K562 (cell line): ENCODE measurements around the gene TMEM127. TPM values are rescaled to one million over a fixed set of nuclear protein-coding genes. Genes with fewer than 3 reads are reported as not detected.
A peak's percentile ranks its signal among the peaks of the same experiment; 100 is the strongest.

Experiments used
- ATAC-seq: fragments of 200-7000 bp; cut with Tn5 transposase; 3 replicates; pipeline ENCODE4 v1.9.1; 2020; ENCODE audit warnings: moderate library complexity
- BruUV-seq: library from RNA; stranded (reverse); fragments of 400-500 nt; replicated peaks from 2 replicates; lab custom pipeline; 2021; lab: Mats Ljungman, UMichigan
- CTCF ChIA-PET: fragments of 300-600 bp; formaldehyde crosslinking; extraction: SDS; loops from one replicate; lab custom pipeline; 2021; ENCODE audit warnings: low intra/inter-chr PET ratio; lab: Yijun Ruan, JAX
- POLR2A ChIA-PET: fragments of 300-600, 350-650 bp; sonication (Branson Sonifier 250); formaldehyde crosslinking; extraction: SDS; loops from one replicate; lab custom pipeline; 2021; ENCODE audit warnings: antibody characterized with exemption, inconsistent platforms; lab: Yijun Ruan, JAX
- DNase-seq, 4 experiments: peaks; one replicate each; pipeline versions ENCODE4 v3.0.0 to v3.0.0-alpha.2; 2011 to 2018; ENCODE audit warnings: low spot score in 3 of 4, mixed read lengths in 3 of 4; ENCODE audit errors: extremely low read depth in 1 of 4
- FAIRE-seq: peaks from 2 replicates; lab custom pipeline; 2011; peaks lifted over from hg19 to GRCh38; lab: Jason Lieb, UNC
- H2AFZ ChIP-seq: 2 replicates; pipeline ENCODE4 v1.6.0; 2011; ENCODE audit warnings: low read depth, low read length, control low read depth, inconsistent platforms
- H3K27ac ChIP-seq: fragments of 200-600 bp; 3 replicates; pipeline ENCODE4 v1.8.0; 2011; ENCODE audit warnings: low read depth, mild to moderate bottlenecking, control low read depth, inconsistent platforms, low read length, moderate library complexity, mixed read lengths; ENCODE audit errors: extremely low read depth
- H3K27me3 ChIP-seq, 2 experiments: fragments of 300-600 bp in 1 of 2; 2 replicates in 1 of 2; 3 replicates in 1 of 2; pipeline versions ENCODE4 v1.6.0 to v1.8.0; 2011; ENCODE audit warnings: inconsistent platforms in 2 of 2, low read length in 2 of 2, mild to moderate bottlenecking in 1 of 2, mixed read lengths in 1 of 2, moderate library complexity in 1 of 2; ENCODE audit not compliant: control insufficient read depth in 2 of 2, insufficient read depth in 2 of 2
- H3K36me3 ChIP-seq: fragments of 300-600 bp; 3 replicates; pipeline ENCODE4 v1.8.0; 2011; ENCODE audit warnings: mild to moderate bottlenecking, low read length, inconsistent platforms; ENCODE audit not compliant: control insufficient read depth, insufficient read depth
- H3K4me1 ChIP-seq, 2 experiments: fragments of 200-600 bp in 1 of 2; replicated peaks in 1 of 2; 2 replicates in 1 of 2; 3 replicates in 1 of 2; pipeline versions ENCODE4 v1.5.1 to v1.8.0; 2011; ENCODE audit warnings: inconsistent platforms in 2 of 2, low read length in 2 of 2, mild to moderate bottlenecking in 1 of 2, mixed read lengths in 1 of 2, moderate library complexity in 1 of 2; ENCODE audit not compliant: control insufficient read depth in 2 of 2, insufficient read depth in 2 of 2
- H3K4me2 ChIP-seq: 2 replicates; pipeline ENCODE4 v1.6.1; 2011; ENCODE audit warnings: low read length, control low read depth, inconsistent platforms, mixed read lengths; ENCODE audit not compliant: insufficient read depth
- H3K4me3 ChIP-seq: fragments of 200-600 bp; sonication (generic), shearing (Covaris generic); 2 replicates; pipeline ENCODE4 v1.5.1; 2016; ENCODE audit warnings: control low read depth, inconsistent platforms
- H3K79me2 ChIP-seq: fragments of 200-600 bp; 3 replicates; pipeline ENCODE4 v1.8.0; 2011; ENCODE audit warnings: low read length, inconsistent platforms; ENCODE audit not compliant: control insufficient read depth, insufficient read depth
- H3K9ac ChIP-seq, 2 experiments: 2 replicates each; pipeline versions ENCODE4 v1.6.0 to v1.6.1; 2011; ENCODE audit warnings: low read depth in 2 of 2, low read length in 2 of 2, control low read depth in 1 of 2, inconsistent platforms in 1 of 2, mild to moderate bottlenecking in 1 of 2, mixed read lengths in 1 of 2; ENCODE audit not compliant: insufficient read depth in 1 of 2
- H3K9me1 ChIP-seq: one replicate; pipeline ENCODE4 v1.6.0; 2011; ENCODE audit warnings: inconsistent platforms, mild to moderate bottlenecking, low read length, moderate library complexity; ENCODE audit not compliant: control insufficient read depth, insufficient read depth
- H3K9me3 ChIP-seq: replicated peaks from 2 replicates; pipeline ENCODE4 v1.5.1; 2011; ENCODE audit warnings: low read depth, low read length, inconsistent platforms; ENCODE audit not compliant: control insufficient read depth, insufficient read depth
- H4K20me1 ChIP-seq: replicated peaks from 2 replicates; pipeline ENCODE4 v1.6.1; 2011; ENCODE audit warnings: low read length, inconsistent platforms, mixed read lengths; ENCODE audit not compliant: control insufficient read depth, insufficient read depth
- BACH1 ChIP-seq: fragments of 200-800 bp; sonication (Bioruptor generic); IDR thresholded peaks from 2 replicates; pipeline ENCODE4 v1.6.1; 2016; ENCODE audit warnings: missing genetic modification characterization, missing compliant biosample characterization
- CEBPG ChIP-seq, 3 experiments: fragments of 200-800 bp in 1 of 3; sonication (Bioruptor generic) in 1 of 3; sonication (generic) in 1 of 3; formaldehyde crosslinking in 1 of 3; IDR thresholded peaks in 2 of 3; conservative IDR thresholded peaks in 1 of 3; 2 replicates each; pipeline versions ENCODE4 v1.6.1 to v1.8.0; 2016 to 2022; ENCODE audit warnings: missing compliant biosample characterization in 2 of 3, missing genetic modification characterization in 2 of 3, mild to moderate bottlenecking in 1 of 3, missing genetic modification reagents in 1 of 3
- CREB1 ChIP-seq, 2 experiments: sonication (generic) in 1 of 2; formaldehyde crosslinking in 1 of 2; IDR thresholded peaks; 2 replicates each; pipeline versions ENCODE4 v1.6.1 to v1.8.0; 2012 to 2022; ENCODE audit warnings: inconsistent platforms in 1 of 2, mild to moderate bottlenecking in 1 of 2, missing genetic modification reagents in 1 of 2, moderate library complexity in 1 of 2
- CTCFL ChIP-seq: IDR thresholded peaks from 2 replicates; pipeline ENCODE4 v1.6.1; 2011; ENCODE audit warnings: borderline replicate concordance, low read depth, mild to moderate bottlenecking, moderate library complexity, low read length; ENCODE audit not compliant: insufficient read depth, poor library complexity, severe bottlenecking
- EWSR1 ChIP-seq: fragments of 450-650 bp; IDR thresholded peaks from 2 replicates; pipeline ENCODE4 v1.6.1; 2018; ENCODE audit warnings: borderline replicate concordance, mild to moderate bottlenecking, low read depth, moderate library complexity; ENCODE audit not compliant: partially characterized antibody
- EZH2 ChIP-seq: IDR thresholded peaks from 2 replicates; pipeline ENCODE4 v1.6.1; 2012; ENCODE audit warnings: low read depth, mild to moderate bottlenecking, inconsistent platforms, low read length, borderline replicate concordance
- MECOM ChIP-seq: fragments of 250-450 bp; sonication (Bioruptor Pico); IDR thresholded peaks from 2 replicates; pipeline ENCODE4 v1.8.0; 2022; ENCODE audit warnings: inconsistent platforms
- PRDM10 ChIP-seq: fragments of 450-650 bp; IDR thresholded peaks from 2 replicates; pipeline ENCODE4 v1.6.1; 2018; ENCODE audit not compliant: partially characterized antibody
- ZBTB7A ChIP-seq: IDR thresholded peaks from 2 replicates; pipeline ENCODE4 v1.6.1; 2011; ENCODE audit warnings: low read depth, mild to moderate bottlenecking, low read length, moderate library complexity, borderline replicate concordance; ENCODE audit not compliant: control insufficient read depth
- ZNF445 ChIP-seq: fragments of 250-450 bp; sonication (Bioruptor Pico); IDR thresholded peaks from 2 replicates; pipeline ENCODE4 v1.4.0; 2020; ENCODE audit warnings: low read depth, mild to moderate bottlenecking, moderate library complexity
- WGBS: fragments of 100-300 bp; shearing (Covaris generic); methylation state at CpG from one replicate; pipeline ENCODE4 v1.1.6; 2016; ENCODE audit warnings: low coverage, mixed read lengths; ENCODE audit not compliant: insufficient coverage; ENCODE audit errors: missing lambda C conversion rate; 5-methylcytosine and 5-hydroxymethylcytosine counted together
- in situ Hi-C: fragments of 300-500 bp; cut with MboI; formaldehyde crosslinking; loops from 4 replicates; pipeline ENCODE4 v1.15.0; 2018; ENCODE audit warnings: inconsistent platforms, mixed read lengths
- intact Hi-C: fragments of 100-400 bp; cut with micrococcal nuclease; formaldehyde crosslinking; loops from 2 replicates; pipeline ENCODE4 v1.14.2; 2022
- polyA plus RNA-seq, 8 experiments: library from polyadenylated mRNA; depleted of rRNA in 4 of 8; stranded (reverse) in 5 of 8; unstranded in 3 of 8; fragments of >200 nt; fragmentation: Nextera tagmentation in 2 of 8; fragmentation: Illumina TruSeq in 1 of 8; extraction: Ambion mirVana in 2 of 8; extraction: Trizol in 1 of 8; gene quantifications; 2 replicates each; pipeline versions ENCODE4 v1.2.1 to v1.2.3, GENCODE V29; 2011 to 2014; ENCODE audit warnings: inconsistent platforms in 1 of 8, missing spikeins in 1 of 8
- total RNA-seq, 7 experiments: library from RNA; depleted of rRNA in 6 of 7; stranded (reverse); fragments of >200 nt in 6 of 7; fragmentation: Illumina TruSeq in 2 of 7; extraction: Trizol in 2 of 7; gene quantifications; 2 replicates each; pipeline versions ENCODE4 v1.2.1 to v1.2.3, GENCODE V29; 2011 to 2021; ENCODE audit warnings: low replicate concordance in 1 of 7

TMEM127 gene
- total and polyA plus RNA-seq, 9 of the 15 experiments (the other 6 are each of a cell fraction or from before 2014, with no cell fraction given), result 1.7 to 20.0 (median 9.9) TPM

GRCh38 chr2:96265349-96265839, 403 bp downstream of the TMEM127 start (continued):
- TF ChIP-seq ZNF445 (CRISPR knock-in tag) (no peak), EWSR1 (no peak)
- TF ChIP-seq, all 486 proteins: peak for 18

- 11% methylated on average over 33 of the region's 33 CpGs for WGBS
- H3K4me1 ChIP-seq, result peaks cover 33 to 36% of the 10 kb centered on the region in 2 experiments
- CTCF ChIA-PET, result no interaction called here
- TF ChIP-seq ZBTB7A (0 out of 2 replicates have a peak, but pooled peaks have one; percentile 13), CREB1 (IDR thresholded peaks at IDR 0.05) (no peak), CREB1 (CRISPR knock-in tag; IDR thresholded peaks at IDR 0.05) (peak; percentile 11; the same call in 1 of the 2 replicates), BACH1 (tag) (no peak), EZH2 (no peak), MECOM (CRISPR knock-in tag) (no peak), PRDM10 (no peak), CEBPG (CRISPR knock-in tag; IDR thresholded peaks at IDR 0.05) (no peak; the same call in 1 of the 2 replicates), CEBPG (tag; conservative IDR thresholded peaks at IDR 0.05 in 1 of 2, IDR thresholded peaks at IDR 0.05 in 1 of 2) (no peak), CTCFL (peak; percentile 9)
These were observed 995 bp downstream of the TMEM127 start for GRCh38 chr2:96264656-96265348.

More at GRCh38 chr2:96264656-96265348, 995 bp downstream of the TMEM127 start:
- H2AFZ ChIP-seq, result peak overlapping the region; percentile 36; the same call in 1 of the 2 replicates
- peak overlapping the region; percentile 78; the same call in 2 of the 3 replicates for H3K27ac ChIP-seq
- H3K36me3 ChIP-seq, result peaks cover 53% of the 10 kb centered on the region
- peak in 2 of 4 experiments; percentile 47 to 49 for DNase-seq
- in situ Hi-C loops (no loop called here), intact Hi-C loops (loop anchor here (10.0 kb wide), 1 partner anchor 240 kb away; the partner anchor contains the start of gene NEURL3)
- peak; percentile 15 for FAIRE-seq
- peak overlapping the region; percentile 84 for H3K4me3 ChIP-seq
- H3K9me3 ChIP-seq, result no peaks in the 10 kb centered on the region
- H3K9ac ChIP-seq, result peak overlapping the region; percentile 86 to 99
- H3K27me3 ChIP-seq, result no peaks in the 10 kb centered on the region
- H4K20me1 ChIP-seq, result 0 out of 2 replicates have a peak, but pooled peaks cover 16% of the 10 kb centered on the region
- 0 out of 3 replicates have a peak, but pooled peaks have one; percentile 2 for ATAC-seq
- peaks cover 4% of the 10 kb centered on the region for H3K9me1 ChIP-seq
- POLR2A ChIA-PET, result interaction anchor here (1.3 kb wide), 1 partner anchor 33 kb away, joined by 5 read pairs; no protein-coding TSS in a partner anchor
- BruUV-seq, result no TSS peak
- peak overlapping the region; percentile 88 for H3K4me2 ChIP-seq
- peaks cover 56% of the 10 kb centered on the region for H3K79me2 ChIP-seq
